AG09319 (cell line): ENCODE results near the gene AZIN2.

Experiments
- DNase-seq: peaks from one replicate; pipeline ENCODE4 v3.0.0-alpha.2; 2010; ENCODE audit warnings: low read depth; ENCODE audit errors: extremely low read depth
- CTCF ChIP-seq: IDR thresholded peaks from 2 replicates; pipeline ENCODE4 v1.5.1; 2011; ENCODE audit warnings: low read depth, mild to moderate bottlenecking, inconsistent platforms, low read length, moderate library complexity

AZIN2 gene

GRCh38 chr1:33149453-33150190 lies 68.7 kb downstream of the AZIN2 start:
- no peak for TF ChIP-seq CTCF
- DNase-seq = no peak

GRCh38 chr1:33150522-33150921 lies 69.6 kb downstream of the AZIN2 start:
- TF ChIP-seq CTCF = no peak

GRCh38 chr1:33151116-33151515 lies 70.2 kb downstream of the AZIN2 start:
- TF ChIP-seq CTCF = no peak
- no peak for DNase-seq

More at GRCh38 chr1:33150522-33150921, 69.6 kb downstream of the AZIN2 start:
- no peak for DNase-seq

- DNase-seq = no peak
- no peak for TF ChIP-seq CTCF
Observed at GRCh38 chr1:33152685-33153432, 71.9 kb downstream of the AZIN2 start.

- DNase-seq = no peak
- no peak for TF ChIP-seq CTCF
Observed at GRCh38 chr1:33153650-33154049, 72.7 kb downstream of the AZIN2 start.

GRCh38 chr1:33155877-33156538 lies 75.1 kb downstream of the AZIN2 start:
- DNase-seq = no peak
- TF ChIP-seq CTCF = no peak

- DNase-seq = no peak
- no peak for TF ChIP-seq CTCF
Observed at GRCh38 chr1:33157131-33157530, 76.2 kb downstream of the AZIN2 start.
